Activated T-cell treated with anti-CD3 and anti-CD28 coated beads, Interleukin-2, amount 50 U/mL, for 24 hours (primary cell): ENCODE measurements around the gene CAPN3.
A peak's percentile ranks its signal among the peaks of the same experiment; 100 is the strongest.

Experiments
- DNase-seq: peaks from one replicate; pipeline ENCODE4 v3.0.0-alpha.2; 2020
- H3K27ac Mint-ChIP-seq: 2 replicates; pipeline ENCODE4 v1.8.0; 2020; ENCODE audit warnings: mild to moderate bottlenecking, mixed read lengths
- H3K27me3 Mint-ChIP-seq: 2 replicates; pipeline ENCODE4 v1.8.0; 2020; ENCODE audit warnings: mixed read lengths
- H3K36me3 Mint-ChIP-seq: 2 replicates; pipeline ENCODE4 v1.8.0; 2020; ENCODE audit warnings: low read depth, mixed read lengths
- H3K4me1 Mint-ChIP-seq: 2 replicates; pipeline ENCODE4 v1.8.0; 2020; ENCODE audit warnings: low read depth, mixed read lengths
- H3K4me3 Mint-ChIP-seq: 2 replicates; pipeline ENCODE4 v1.8.0; 2020; ENCODE audit warnings: mild to moderate bottlenecking, moderate library complexity, mixed read lengths
- H3K9me3 Mint-ChIP-seq: 2 replicates; pipeline ENCODE4 v1.8.0; 2020; ENCODE audit warnings: mixed read lengths

CAPN3 gene

DNA sequence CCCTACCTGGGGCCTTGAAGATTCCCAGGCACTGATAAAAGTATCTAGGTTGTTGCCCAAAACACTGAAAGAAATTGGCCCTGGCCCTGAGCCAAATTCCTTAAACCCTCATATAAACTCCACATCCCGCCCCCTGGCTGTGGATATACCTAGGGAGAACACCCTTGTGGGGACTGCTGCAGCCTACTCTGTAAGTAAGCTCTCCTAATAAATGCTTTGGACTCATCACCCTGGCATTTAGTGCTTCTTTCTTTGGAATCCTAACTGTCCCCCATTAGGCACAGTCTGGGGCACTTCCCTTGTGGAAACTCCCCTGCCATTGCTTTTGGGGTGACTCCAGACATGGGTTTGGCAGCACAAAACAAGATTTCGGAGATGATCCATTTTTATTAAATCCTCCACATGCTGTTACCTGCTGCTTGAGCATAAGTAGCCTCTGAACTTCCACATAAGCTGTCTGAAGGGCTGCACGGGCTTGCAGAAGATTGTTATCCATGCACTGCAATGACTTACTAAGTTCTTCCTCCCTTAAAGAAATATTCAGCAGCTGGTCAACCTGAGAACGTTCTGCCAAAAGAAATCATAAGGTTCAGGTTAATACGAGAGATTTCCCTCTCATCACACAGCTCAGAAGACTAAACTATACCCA is 85.2 kb downstream of the CAPN3 start:
- Mint-ChIP-seq H3K27ac (no peak overlapping the region), H3K9me3 (no peaks in the 10 kb centered on the region), H3K4me3 (no peak overlapping the region), H3K27me3 (no peaks in the 10 kb centered on the region), H3K36me3 (peaks cover 76% of the 10 kb centered on the region), H3K4me1 (no peaks in the 10 kb centered on the region)
- no peak for DNase-seq

DNA sequence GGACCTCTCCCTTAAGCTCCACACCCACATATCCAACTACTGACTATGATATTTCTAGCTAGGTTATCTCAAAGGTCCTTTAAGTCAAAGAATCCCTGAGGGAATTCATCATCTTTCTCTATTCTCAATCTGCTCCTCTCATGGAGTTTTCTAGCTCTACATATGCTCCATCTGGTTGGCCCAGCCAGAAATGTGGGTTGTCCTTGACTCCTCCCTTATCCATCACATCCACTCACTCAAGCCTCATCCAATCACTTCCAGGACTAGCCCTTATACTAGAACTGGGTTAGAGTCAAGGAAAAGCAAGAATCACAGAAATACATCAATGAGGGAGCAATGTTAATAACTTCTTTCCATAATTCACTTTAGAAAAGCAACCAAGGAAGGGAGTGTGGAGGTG is 86.2 kb downstream of the CAPN3 start:
- no peak overlapping the region for H3K4me3 Mint-ChIP-seq
- no peak for DNase-seq
- no peaks in the 10 kb centered on the region for H3K9me3 Mint-ChIP-seq
- H3K4me1 Mint-ChIP-seq = no peaks in the 10 kb centered on the region
- no peaks in the 10 kb centered on the region for H3K27me3 Mint-ChIP-seq
- H3K27ac Mint-ChIP-seq = no peak overlapping the region
- peaks cover 80% of the 10 kb centered on the region for H3K36me3 Mint-ChIP-seq

DNA sequence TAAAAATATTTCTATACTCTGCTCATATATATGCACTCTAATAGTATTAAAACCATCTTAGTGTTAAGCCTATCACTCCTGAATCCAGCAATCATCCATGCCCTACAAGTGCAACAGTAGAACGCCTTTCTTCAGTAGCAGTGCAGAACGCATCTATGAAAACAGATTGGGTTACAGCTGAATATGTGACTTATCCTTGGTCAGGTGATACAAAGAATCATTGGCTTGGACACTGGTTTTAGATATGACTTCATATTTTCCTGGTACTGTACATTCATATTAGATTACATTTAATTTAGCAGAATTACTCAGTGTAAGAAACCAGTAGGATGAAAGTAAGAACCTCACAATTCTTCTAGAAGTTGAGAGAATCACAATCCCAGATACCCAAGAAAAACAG is 88.3 kb downstream of the CAPN3 start:
- H3K4me1 Mint-ChIP-seq = no peaks in the 10 kb centered on the region
- no peaks in the 10 kb centered on the region for H3K9me3 Mint-ChIP-seq
- no peak overlapping the region for H3K4me3 Mint-ChIP-seq
- H3K27ac Mint-ChIP-seq = peak overlapping the region; percentile 12
- H3K36me3 Mint-ChIP-seq = peaks cover 83% of the 10 kb centered on the region
- DNase-seq = no peak
- H3K27me3 Mint-ChIP-seq = no peaks in the 10 kb centered on the region

DNA sequence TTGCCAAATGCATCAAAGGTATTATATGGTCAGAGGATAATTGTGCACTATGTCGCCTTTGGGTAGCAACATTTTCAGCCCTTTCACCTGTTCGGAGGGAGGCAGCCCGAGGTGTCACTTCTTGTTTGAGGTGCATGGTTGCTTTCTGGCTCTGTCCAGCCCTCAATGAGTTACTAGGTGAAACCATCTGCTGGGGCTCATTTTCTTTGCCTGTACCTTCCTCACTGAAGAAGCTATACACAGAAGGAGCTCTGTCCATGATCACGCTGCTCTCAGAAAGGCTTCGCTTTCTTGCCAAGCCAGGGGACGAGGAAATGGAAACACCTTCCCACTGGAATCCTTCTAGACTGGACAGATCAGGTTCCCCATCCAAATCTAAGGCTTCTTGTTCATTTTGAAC is 89.0 kb downstream of the CAPN3 start:
- Mint-ChIP-seq H3K4me1 (no peaks in the 10 kb centered on the region), H3K27me3 (no peaks in the 10 kb centered on the region), H3K36me3 (peaks cover 81% of the 10 kb centered on the region), H3K4me3 (no peak overlapping the region), H3K27ac (peak overlapping the region; percentile 12), H3K9me3 (no peaks in the 10 kb centered on the region)
- DNase-seq = no peak

DNA sequence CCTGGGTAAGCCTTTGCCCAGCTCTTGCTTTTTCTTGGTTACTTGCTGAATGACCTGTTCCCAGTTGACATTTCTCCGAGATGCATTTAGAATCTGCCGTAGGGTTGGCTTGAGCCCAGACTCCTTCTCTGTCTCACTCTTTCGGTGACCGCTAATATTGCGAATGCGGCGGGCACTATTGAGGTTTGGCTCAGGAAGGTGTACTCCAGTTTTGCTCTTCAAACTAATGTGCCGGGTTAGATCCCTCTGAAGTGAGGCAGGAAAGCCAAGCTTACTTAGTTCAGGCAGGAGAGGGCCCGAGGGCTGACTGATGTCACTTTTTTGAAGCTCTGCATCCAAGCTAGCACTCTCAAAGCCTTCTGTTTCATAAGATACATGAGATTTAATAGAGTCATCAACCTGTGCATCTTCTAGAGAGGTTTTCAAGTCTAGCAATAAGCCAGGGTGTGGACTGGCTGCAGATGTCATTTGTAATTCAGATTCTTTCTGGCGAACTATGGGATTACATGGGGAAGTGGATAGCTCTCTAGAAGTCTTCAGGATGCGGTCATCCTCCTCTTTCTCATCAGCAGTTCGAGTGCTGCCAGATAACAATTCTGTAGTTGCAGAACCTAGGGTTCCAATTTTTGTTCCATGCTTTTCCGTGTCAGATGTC is 90.6 kb downstream of the CAPN3 start:
- DNase-seq = no peak
- Mint-ChIP-seq H3K4me1 (no peaks in the 10 kb centered on the region), H3K27me3 (no peaks in the 10 kb centered on the region), H3K9me3 (no peaks in the 10 kb centered on the region), H3K4me3 (no peak overlapping the region), H3K27ac (no peak overlapping the region), H3K36me3 (peaks cover 78% of the 10 kb centered on the region)

DNA sequence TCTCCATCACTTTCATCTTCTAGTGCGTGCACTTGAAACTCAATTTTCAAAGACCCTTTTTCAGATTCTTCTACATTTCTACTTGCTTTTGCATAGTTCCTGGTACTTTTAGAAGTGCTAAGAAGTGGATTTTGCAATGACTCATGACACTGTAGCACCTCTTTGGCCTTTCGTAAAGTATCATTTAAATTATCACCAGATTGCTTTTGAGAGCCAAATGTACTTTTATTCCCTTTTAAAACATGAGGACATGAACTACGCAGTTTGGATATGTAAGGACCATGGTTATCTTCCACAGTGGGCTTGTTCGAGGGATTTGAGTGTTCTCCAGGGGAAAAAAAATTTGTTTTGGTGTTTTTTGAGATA is 91.1 kb downstream of the CAPN3 start:
- Mint-ChIP-seq H3K27me3 (no peaks in the 10 kb centered on the region), H3K4me1 (no peaks in the 10 kb centered on the region), H3K9me3 (no peaks in the 10 kb centered on the region), H3K4me3 (no peak overlapping the region), H3K36me3 (peaks cover 75% of the 10 kb centered on the region), H3K27ac (no peak overlapping the region)
- DNase-seq = no peak

DNA sequence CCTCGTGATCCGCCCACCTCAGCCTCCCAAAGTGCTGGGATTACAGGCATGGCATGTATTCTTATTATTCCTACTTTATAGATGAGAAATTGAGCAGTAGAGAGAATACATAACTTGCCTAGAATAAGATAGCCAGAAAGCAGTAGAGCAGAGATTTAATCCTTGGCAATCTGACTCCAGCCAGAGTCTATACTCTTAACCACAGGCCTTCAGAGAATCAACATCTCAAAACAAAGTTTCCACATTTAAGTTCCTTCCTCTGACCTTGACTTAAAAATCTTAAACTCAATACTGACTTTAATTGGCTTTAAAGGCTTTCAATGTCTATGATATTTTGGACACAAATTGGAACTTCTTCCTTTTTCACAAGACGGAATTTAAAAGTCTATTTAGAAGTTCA is 94.5 kb downstream of the CAPN3 start:
- Mint-ChIP-seq H3K4me3 (no peak overlapping the region), H3K36me3 (peaks cover 52% of the 10 kb centered on the region), H3K27me3 (no peaks in the 10 kb centered on the region), H3K27ac (no peak overlapping the region), H3K4me1 (peaks cover 4% of the 10 kb centered on the region), H3K9me3 (no peaks in the 10 kb centered on the region)
- DNase-seq = no peak

DNA sequence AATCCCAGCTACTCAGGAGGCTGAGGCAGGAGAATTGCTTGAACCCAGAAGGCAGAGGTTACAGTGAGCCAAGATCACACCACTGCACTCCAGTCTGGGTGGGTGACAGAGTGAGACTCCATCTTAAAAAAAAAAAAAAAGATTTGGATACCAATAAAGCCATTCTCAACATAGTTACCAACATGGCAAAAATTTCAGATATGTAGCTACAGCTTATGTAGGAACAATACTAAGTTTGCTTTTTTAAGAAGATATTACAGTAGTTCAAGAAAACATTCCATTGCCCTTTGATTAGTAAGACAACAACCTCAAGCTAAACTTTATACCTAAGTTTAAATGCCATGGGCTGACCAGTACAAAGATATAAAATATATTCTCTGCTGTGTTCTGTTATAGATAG is 97.2 kb downstream of the CAPN3 start:
- DNase-seq = no peak
- Mint-ChIP-seq H3K36me3 (peaks cover 32% of the 10 kb centered on the region), H3K4me1 (peaks cover 10% of the 10 kb centered on the region), H3K9me3 (no peaks in the 10 kb centered on the region), H3K27me3 (no peaks in the 10 kb centered on the region), H3K4me3 (no peak overlapping the region), H3K27ac (no peak overlapping the region)

DNA sequence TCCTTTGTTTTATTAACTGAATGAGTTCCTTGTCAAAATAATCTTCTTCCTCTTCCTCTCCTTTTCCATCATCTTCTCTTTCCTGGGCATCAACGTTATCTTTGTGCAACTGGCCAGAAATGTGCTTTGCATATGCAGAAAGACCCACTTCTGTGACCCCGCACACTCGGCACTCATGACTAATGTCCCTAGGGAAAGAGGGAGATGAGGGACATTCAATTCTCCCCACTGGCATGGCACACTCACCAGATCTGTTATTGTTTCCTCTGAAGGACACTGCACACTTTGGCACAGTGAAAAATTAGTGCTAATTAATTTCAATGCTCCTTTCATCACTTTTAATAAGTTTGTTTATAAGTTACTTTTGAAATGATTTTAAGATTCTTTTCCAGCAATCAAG is 97.7 kb downstream of the CAPN3 start:
- Mint-ChIP-seq H3K4me3 (no peak overlapping the region), H3K4me1 (peaks cover 13% of the 10 kb centered on the region), H3K36me3 (peaks cover 33% of the 10 kb centered on the region), H3K9me3 (no peaks in the 10 kb centered on the region), H3K27me3 (no peaks in the 10 kb centered on the region), H3K27ac (no peak overlapping the region)
- DNase-seq = no peak

DNA sequence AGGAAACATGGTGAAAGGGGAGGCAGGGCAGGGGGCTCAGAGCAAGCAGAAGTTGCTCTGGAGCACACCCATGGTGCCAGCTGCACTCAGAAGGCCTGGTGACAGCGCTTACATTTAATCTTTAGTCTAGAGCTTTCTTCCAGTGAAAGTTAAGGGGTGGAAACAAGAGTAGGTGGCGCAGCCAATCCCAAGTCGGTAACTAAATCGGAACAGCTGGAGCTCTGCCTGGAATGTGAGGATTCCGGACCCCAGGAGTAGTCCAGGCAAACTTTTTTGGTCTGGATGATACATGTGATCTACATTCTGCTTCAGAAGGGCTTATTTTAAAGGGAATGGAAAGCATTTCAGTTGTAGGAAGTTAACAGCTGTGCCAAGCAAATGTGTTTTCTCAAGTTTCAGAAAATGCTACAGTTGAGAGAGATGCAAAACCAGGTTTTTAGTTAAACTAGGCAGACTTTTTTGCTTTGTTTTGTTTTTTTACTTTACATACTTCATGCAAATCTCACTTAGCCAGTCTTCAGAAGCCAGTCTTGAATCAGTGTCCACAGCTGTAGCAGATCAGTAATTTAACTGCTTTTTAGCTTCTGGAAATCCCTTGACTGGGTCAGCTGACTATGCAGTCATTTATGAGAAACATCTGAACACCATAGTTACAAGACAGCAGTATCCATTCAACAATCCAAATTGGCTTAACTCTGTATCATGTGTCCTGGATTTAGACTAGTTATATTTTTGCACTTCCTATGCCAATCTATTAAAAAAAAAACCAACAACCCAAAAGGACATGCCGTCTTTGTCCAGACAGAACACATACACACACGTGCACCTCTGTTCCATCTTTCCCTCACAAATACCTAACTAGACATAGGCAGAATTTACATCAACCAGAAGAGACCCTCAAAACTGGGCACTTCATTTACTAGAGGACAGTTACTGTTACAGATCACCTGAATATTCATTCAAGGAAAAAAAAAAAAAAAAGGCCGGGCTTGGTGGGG is 98.4 kb downstream of the CAPN3 start:
- Mint-ChIP-seq H3K27me3 (no peaks in the 10 kb centered on the region), H3K9me3 (no peaks in the 10 kb centered on the region), H3K4me3 (no peak overlapping the region), H3K36me3 (peaks cover 34% of the 10 kb centered on the region), H3K4me1 (peaks cover 13% of the 10 kb centered on the region), H3K27ac (no peak overlapping the region)
- no peak for DNase-seq

DNA sequence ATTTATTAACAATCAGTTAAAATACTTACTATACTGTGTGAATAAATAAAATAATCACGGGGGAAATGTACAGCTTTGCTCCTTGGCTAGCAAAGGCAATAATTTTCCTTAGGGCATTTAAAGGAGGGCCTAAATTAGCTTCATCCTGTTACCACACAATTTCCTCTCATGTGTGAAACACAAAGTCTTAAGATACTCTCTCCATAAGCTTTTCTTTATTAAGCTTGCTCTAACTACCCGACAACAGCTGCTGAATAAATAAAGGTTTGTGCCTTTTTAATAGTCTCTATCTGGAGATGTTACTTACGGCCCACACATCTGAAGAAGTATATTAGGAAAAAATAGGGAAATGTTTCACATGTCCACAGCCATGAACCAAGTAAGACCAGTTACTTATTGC is 102.0 kb downstream of the CAPN3 start:
- Mint-ChIP-seq H3K4me1 (peaks cover 15% of the 10 kb centered on the region), H3K27ac (no peak overlapping the region), H3K27me3 (no peaks in the 10 kb centered on the region), H3K9me3 (no peaks in the 10 kb centered on the region), H3K4me3 (no peak overlapping the region), H3K36me3 (peaks cover 53% of the 10 kb centered on the region)
- DNase-seq = no peak
